CD4-positive, alpha-beta T cell treated with Interleukin-17A for 4 hours (primary cell): ENCODE data around the gene SFT2D1.

Experiments
- DNase-seq: peaks from one replicate; pipeline ENCODE4 v3.0.0-alpha.2; 2020; ENCODE audit warnings: mixed read lengths

SFT2D1 gene

GRCh38 chr6:166274163-166274562, 68.2 kb downstream of the SFT2D1 start:
- DNase-seq, result no peak

DNA sequence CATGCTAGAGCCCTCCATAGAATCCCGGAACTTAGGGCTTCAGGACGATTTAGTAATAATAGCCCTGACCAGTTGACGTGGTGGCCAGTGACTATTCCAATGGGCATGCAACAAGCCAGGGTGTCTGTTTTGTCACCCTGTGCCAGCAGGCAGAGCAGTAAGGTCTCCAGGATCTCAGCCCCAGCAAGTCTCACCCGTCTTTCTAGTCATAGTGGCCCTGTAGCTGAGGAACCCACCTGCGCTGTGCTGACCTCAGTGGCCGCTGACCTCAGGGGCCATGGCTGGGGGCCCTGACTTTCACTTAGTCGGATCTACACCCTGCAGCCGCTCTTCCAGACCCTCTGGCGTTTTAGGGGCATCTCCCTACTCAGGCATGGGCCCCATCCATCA, 71.0 kb downstream of the SFT2D1 start:
- no peak for DNase-seq

DNA sequence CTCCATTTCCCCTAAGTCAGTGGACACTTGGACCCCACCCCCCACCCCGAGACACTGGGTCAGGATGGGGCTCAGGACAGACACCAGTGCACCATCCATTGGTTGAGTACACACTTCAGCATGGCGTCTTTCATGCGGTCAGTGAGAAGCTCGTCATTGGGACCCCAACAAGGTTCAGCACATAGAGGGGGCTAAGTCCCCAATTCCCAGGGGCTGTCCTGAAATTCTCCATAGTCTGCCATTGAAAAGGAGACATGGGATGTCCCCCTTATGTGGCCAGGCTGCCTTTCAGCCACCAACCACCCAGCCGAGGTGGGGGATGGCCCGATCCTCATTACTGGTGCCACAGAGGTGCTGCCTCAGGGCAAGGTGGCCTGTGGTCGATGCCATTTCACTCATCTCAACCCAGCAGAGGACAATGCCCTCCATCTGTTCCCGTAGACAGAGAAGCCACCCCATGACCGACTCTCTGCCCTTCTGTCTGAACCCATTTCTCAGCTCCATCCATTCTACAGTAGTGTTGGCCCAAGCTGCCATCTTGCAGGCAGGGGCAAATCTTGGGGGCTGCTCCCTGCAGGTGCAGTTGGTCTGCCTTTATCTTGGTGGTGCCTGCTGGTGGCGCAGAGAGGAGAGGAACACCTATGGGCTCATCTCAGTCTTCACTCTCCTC, 71.5 kb downstream of the SFT2D1 start:
- DNase-seq, result no peak
